ENCODE results near the gene PNLIPRP2. TPM values are rescaled to one million over a fixed set of nuclear protein-coding genes. Genes with fewer than 3 reads are reported as not detected.

PNLIPRP2 gene
- total and polyA plus RNA-seq, 2 donors (not counting 1 experiment from before 2014, with no cell fraction given): not detected

GRCh38 chr10:116636385-116636784 is 15.6 kb downstream of the PNLIPRP2 start:
- Histone ChIP-seq H3K27me3 (ENCODE audit: control insufficient read depth, insufficient read depth, low read length) (no peaks in the 10 kb centered on the region), H3K9ac (ENCODE audit: insufficient read depth, low read length) (no peak overlapping the region), H3K79me2 (ENCODE audit: control insufficient read depth, insufficient read depth, low read length) (no peaks in the 10 kb centered on the region), H3K27ac (ENCODE audit: insufficient read depth, low read length) (no peak overlapping the region), H3K9me3 (ENCODE audit: control insufficient read depth, insufficient read depth, low read depth, low read length) (no peaks in the 10 kb centered on the region), H3K4me2 (ENCODE audit: extremely low read depth, insufficient read depth, low read length) (no peak overlapping the region), H3K4me1 (ENCODE audit: control insufficient read depth, extremely low read depth, insufficient read depth, low read length) (no peaks in the 10 kb centered on the region), H4K20me1 (ENCODE audit: control insufficient read depth, extremely low read depth, insufficient read depth, low read length) (no peaks in the 10 kb centered on the region), H3K36me3 (ENCODE audit: control insufficient read depth, insufficient read depth, low read length) (no peaks in the 10 kb centered on the region), H3K4me3 (replicated peaks in 1 of 4; ENCODE audit: control extremely low read depth in 1 of 4, insufficient read depth in 1 of 4, low read depth in 3 of 4, low read length in 4 of 4) (no peak overlapping the region), H2AFZ (ENCODE audit: low read length) (no peak overlapping the region)
- no peak for DNase-seq (ENCODE audit: low read depth in 2 of 2)
- no peak for TF ChIP-seq EZH2 (IDR thresholded peaks at IDR 0.05; ENCODE audit: low read length, missing control alignments)
- TF ChIP-seq, protein P1, sequence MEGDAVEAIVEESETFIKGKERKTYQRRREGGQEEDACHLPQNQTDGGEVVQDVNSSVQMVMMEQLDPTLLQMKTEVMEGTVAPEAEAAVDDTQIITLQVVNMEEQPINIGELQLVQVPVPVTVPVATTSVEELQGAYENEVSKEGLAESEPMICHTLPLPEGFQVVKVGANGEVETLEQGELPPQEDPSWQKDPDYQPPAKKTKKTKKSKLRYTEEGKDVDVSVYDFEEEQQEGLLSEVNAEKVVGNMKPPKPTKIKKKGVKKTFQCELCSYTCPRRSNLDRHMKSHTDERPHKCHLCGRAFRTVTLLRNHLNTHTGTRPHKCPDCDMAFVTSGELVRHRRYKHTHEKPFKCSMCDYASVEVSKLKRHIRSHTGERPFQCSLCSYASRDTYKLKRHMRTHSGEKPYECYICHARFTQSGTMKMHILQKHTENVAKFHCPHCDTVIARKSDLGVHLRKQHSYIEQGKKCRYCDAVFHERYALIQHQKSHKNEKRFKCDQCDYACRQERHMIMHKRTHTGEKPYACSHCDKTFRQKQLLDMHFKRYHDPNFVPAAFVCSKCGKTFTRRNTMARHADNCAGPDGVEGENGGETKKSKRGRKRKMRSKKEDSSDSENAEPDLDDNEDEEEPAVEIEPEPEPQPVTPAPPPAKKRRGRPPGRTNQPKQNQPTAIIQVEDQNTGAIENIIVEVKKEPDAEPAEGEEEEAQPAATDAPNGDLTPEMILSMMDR (conservative IDR thresholded peaks at IDR 0.05 in 1 of 2, IDR thresholded peaks at IDR 0.05 in 1 of 2; ENCODE audit: low read depth in 1 of 2, low read length in 2 of 2): no peak

- Histone ChIP-seq H3K9me3 (ENCODE audit: control insufficient read depth, insufficient read depth, low read depth, low read length) (no peaks in the 10 kb centered on the region), H3K4me1 (ENCODE audit: control insufficient read depth, extremely low read depth, insufficient read depth, low read length) (no peaks in the 10 kb centered on the region), H3K79me2 (ENCODE audit: control insufficient read depth, insufficient read depth, low read length) (no peaks in the 10 kb centered on the region), H3K27me3 (ENCODE audit: control insufficient read depth, insufficient read depth, low read length) (no peaks in the 10 kb centered on the region), H4K20me1 (ENCODE audit: control insufficient read depth, extremely low read depth, insufficient read depth, low read length) (no peaks in the 10 kb centered on the region), H2AFZ (ENCODE audit: low read length) (no peak overlapping the region), H3K27ac (ENCODE audit: insufficient read depth, low read length) (no peak overlapping the region), H3K4me2 (ENCODE audit: extremely low read depth, insufficient read depth, low read length) (no peak overlapping the region), H3K9ac (ENCODE audit: insufficient read depth, low read length) (no peak overlapping the region), H3K4me3 (replicated peaks in 1 of 4; ENCODE audit: control extremely low read depth in 1 of 4, insufficient read depth in 1 of 4, low read depth in 3 of 4, low read length in 4 of 4) (no peak overlapping the region), H3K36me3 (ENCODE audit: control insufficient read depth, insufficient read depth, low read length) (no peaks in the 10 kb centered on the region)
- DNase-seq (ENCODE audit: low read depth in 2 of 2): no peak
- TF ChIP-seq EZH2 (IDR thresholded peaks at IDR 0.05; ENCODE audit: low read length, missing control alignments): no peak
- TF ChIP-seq, protein P1 (conservative IDR thresholded peaks at IDR 0.05 in 1 of 2, IDR thresholded peaks at IDR 0.05 in 1 of 2; ENCODE audit: low read depth in 1 of 2, low read length in 2 of 2): no peak
Observed at GRCh38 chr10:116636976-116637375, 16.2 kb downstream of the PNLIPRP2 start.

DNA sequence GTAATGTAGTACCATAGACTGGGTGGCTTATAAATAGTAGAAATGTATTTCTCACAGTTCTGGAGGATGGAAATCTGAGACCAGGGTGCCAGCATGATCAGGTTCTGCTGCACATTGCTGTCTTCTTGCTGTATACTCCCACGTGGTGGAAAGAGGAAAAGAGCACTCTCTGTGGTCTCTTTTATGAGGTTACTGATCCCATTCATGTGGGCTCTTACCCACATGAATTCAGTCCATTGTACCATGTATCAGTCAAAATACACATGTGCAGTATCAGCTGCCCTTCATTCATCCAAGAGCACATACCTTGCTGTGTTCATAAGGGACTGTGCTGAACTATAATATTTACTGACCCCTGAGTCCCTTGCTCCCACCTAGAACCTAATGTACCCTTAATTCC is 17.1 kb downstream of the PNLIPRP2 start:
- DNase-seq (ENCODE audit: low read depth in 2 of 2): no peak
- no peak overlapping the region for H3K9ac ChIP-seq (ENCODE audit: insufficient read depth, low read length)
- no peaks in the 10 kb centered on the region for H3K36me3 ChIP-seq (ENCODE audit: control insufficient read depth, insufficient read depth, low read length)
- no peaks in the 10 kb centered on the region for H3K4me1 ChIP-seq (ENCODE audit: control insufficient read depth, extremely low read depth, insufficient read depth, low read length)
- no peak for TF ChIP-seq EZH2 (IDR thresholded peaks at IDR 0.05; ENCODE audit: low read length, missing control alignments)
- TF ChIP-seq, protein P1 (conservative IDR thresholded peaks at IDR 0.05 in 1 of 2, IDR thresholded peaks at IDR 0.05 in 1 of 2; ENCODE audit: low read depth in 1 of 2, low read length in 2 of 2): no peak
- no peak overlapping the region for H3K4me2 ChIP-seq (ENCODE audit: extremely low read depth, insufficient read depth, low read length)
- H3K27me3 ChIP-seq (ENCODE audit: control insufficient read depth, insufficient read depth, low read length): no peaks in the 10 kb centered on the region
- H2AFZ ChIP-seq (ENCODE audit: low read length): no peak overlapping the region
- no peaks in the 10 kb centered on the region for H4K20me1 ChIP-seq (ENCODE audit: control insufficient read depth, extremely low read depth, insufficient read depth, low read length)
- no peak overlapping the region for H3K27ac ChIP-seq (ENCODE audit: insufficient read depth, low read length)
- no peaks in the 10 kb centered on the region for H3K79me2 ChIP-seq (ENCODE audit: control insufficient read depth, insufficient read depth, low read length)
- H3K9me3 ChIP-seq (ENCODE audit: control insufficient read depth, insufficient read depth, low read depth, low read length): no peaks in the 10 kb centered on the region
- H3K4me3 ChIP-seq (replicated peaks in 1 of 4; ENCODE audit: control extremely low read depth in 1 of 4, insufficient read depth in 1 of 4, low read depth in 3 of 4, low read length in 4 of 4): no peak overlapping the region

Data from fibroblast of lung (primary cell).